ENCODE measurements around the gene MAGI2. TPM values are rescaled to one million over a fixed set of nuclear protein-coding genes. Genes with fewer than 3 reads are reported as not detected.

MAGI2 gene
- polyA plus RNA-seq, 1 experiment: 0.81 TPM

DNA sequence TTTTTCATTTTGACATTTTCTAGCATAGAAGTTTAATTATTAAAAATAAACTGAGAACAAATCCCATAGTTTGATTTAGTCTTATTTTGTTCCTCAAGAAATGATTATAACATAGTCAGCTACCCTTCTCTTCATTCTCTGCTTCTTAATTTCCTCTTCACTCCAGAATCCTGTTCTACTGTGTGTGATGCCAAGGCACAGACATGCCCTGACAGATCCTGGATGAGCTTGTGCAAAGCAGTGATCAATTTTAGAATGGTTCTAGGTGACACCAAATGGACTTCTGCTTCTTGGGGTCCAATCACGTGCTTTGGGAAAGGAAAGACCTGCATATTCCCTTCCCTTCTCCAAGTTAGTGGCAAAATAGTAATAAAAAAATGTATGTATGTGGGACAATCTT, 665.6 kb downstream of the MAGI2 start:
- CTCF ChIA-PET: no interaction called here
- no peak for TF ChIP-seq CTCF (IDR thresholded peaks at IDR 0.05; ENCODE audit: insufficient read depth, low read depth, low read length)
- no peak for DNase-seq (ENCODE audit: low read depth)
- H3K36me3 ChIP-seq (ENCODE audit: control insufficient read depth, insufficient read depth, low read length): no peaks in the 10 kb centered on the region
- no peaks in the 10 kb centered on the region for H3K27me3 ChIP-seq (ENCODE audit: control insufficient read depth, insufficient read depth, low read length)
- no peak overlapping the region for H3K4me3 ChIP-seq (ENCODE audit: low read depth, low read length)
- POLR2A ChIA-PET: no interaction called here

DNA sequence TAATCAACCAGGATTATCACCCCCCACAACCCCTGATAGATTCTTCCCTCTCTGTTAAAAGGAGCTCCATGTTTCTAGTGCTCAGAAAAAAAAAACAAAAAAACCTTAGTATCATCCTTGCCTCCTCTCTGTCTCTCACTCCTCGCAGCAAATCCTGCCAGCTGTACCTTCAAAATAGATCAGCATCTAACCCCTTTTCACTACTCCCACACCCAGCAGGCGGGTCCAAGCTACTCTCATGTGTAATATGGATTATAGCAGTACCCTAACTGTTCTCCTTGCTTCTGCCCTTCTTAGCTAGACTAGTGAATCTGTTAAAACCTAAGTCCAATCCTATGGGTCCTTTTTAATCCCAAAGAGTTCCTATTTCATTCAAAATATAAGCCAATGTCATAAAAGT, 667.4 kb downstream of the MAGI2 start:
- Histone ChIP-seq H3K4me3 (ENCODE audit: low read depth, low read length) (no peak overlapping the region), H3K27me3 (ENCODE audit: control insufficient read depth, insufficient read depth, low read length) (no peaks in the 10 kb centered on the region), H3K36me3 (ENCODE audit: control insufficient read depth, insufficient read depth, low read length) (no peaks in the 10 kb centered on the region)
- no peak for TF ChIP-seq CTCF (IDR thresholded peaks at IDR 0.05; ENCODE audit: insufficient read depth, low read depth, low read length)
- ChIA-PET CTCF (no interaction called here), POLR2A (no interaction called here)
- no peak for DNase-seq (ENCODE audit: low read depth)

- no peak for TF ChIP-seq CTCF (IDR thresholded peaks at IDR 0.05; ENCODE audit: insufficient read depth, low read depth, low read length)
- Histone ChIP-seq H3K4me3 (ENCODE audit: low read depth, low read length) (no peak overlapping the region), H3K36me3 (ENCODE audit: control insufficient read depth, insufficient read depth, low read length) (no peaks in the 10 kb centered on the region), H3K27me3 (ENCODE audit: control insufficient read depth, insufficient read depth, low read length) (no peaks in the 10 kb centered on the region)
- ChIA-PET POLR2A (interaction anchor here (0.7 kb wide), 1 partner anchor 14 kb away, joined by 8 read pairs; no protein-coding TSS in a partner anchor), CTCF (interaction anchor here (0.8 to 1.3 kb wide), 2 partner anchors 10 to 14 kb away, joined by 3 to 5 read pairs; no protein-coding TSS in a partner anchor)
- no peak for DNase-seq (ENCODE audit: low read depth)
Observed at GRCh38 chr7:78783179-78783962, 670.1 kb downstream of the MAGI2 start.

DNA sequence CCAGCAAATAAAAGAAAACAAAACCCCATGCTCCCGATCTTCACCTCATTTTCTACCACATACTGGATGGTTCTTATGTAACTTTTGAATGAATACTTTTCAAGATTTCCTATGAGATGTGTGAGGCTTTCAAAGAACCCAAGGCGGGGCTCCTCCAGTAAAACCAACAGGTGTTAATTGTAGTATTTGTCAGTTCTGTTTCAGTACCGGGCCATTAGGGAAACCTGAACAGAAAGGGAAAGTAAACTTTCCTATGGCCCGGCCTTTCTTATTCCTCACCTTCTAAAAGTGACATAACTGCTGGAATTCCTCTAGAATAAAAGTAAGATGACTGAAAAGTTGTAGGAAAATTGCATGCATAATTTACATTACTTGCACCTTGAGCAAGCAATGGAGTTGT, 672.9 kb downstream of the MAGI2 start:
- Histone ChIP-seq H3K27me3 (ENCODE audit: control insufficient read depth, insufficient read depth, low read length) (no peaks in the 10 kb centered on the region), H3K4me3 (ENCODE audit: low read depth, low read length) (no peak overlapping the region), H3K36me3 (ENCODE audit: control insufficient read depth, insufficient read depth, low read length) (no peaks in the 10 kb centered on the region)
- ChIA-PET POLR2A (no interaction called here), CTCF (no interaction called here)
- TF ChIP-seq CTCF (IDR thresholded peaks at IDR 0.05; ENCODE audit: insufficient read depth, low read depth, low read length): no peak
- no peak for DNase-seq (ENCODE audit: low read depth)

DNA sequence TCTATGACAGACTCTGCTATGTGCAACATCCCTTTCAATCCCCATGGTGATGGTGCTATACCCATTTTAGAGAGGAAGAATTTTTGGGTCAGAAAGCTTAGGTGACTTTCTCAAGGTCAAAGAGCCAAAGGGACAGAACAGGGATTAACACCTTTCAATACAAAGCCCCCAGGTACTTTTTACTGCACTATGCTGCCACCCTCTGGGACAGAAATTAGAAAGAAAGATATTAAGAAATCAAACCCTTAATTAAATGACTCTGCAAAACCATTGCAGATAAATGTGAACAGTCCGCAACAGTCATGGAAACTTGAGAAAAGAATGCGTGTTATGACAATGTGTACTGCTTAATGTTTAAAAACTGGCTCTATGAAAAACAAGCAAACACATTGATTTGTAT, 673.7 kb downstream of the MAGI2 start:
- no peak for TF ChIP-seq CTCF (IDR thresholded peaks at IDR 0.05; ENCODE audit: insufficient read depth, low read depth, low read length)
- CTCF ChIA-PET: no interaction called here
- POLR2A ChIA-PET: no interaction called here
- no peaks in the 10 kb centered on the region for H3K36me3 ChIP-seq (ENCODE audit: control insufficient read depth, insufficient read depth, low read length)
- H3K4me3 ChIP-seq (ENCODE audit: low read depth, low read length): no peak overlapping the region
- DNase-seq (ENCODE audit: low read depth): no peak
- H3K27me3 ChIP-seq (ENCODE audit: control insufficient read depth, insufficient read depth, low read length): no peaks in the 10 kb centered on the region

Data from BJ (cell line).